AG04450 (cell line): ENCODE results near the gene C1orf21. TPM values are rescaled to one million over a fixed set of nuclear protein-coding genes. Genes with fewer than 3 reads are reported as not detected.

ENCODE experiments used
- CTCF ChIA-PET: fragments of 300-600, 350-600 bp; formaldehyde crosslinking; extraction: SDS; loops from one replicate; lab custom pipeline; 2022; ENCODE audit warnings: antibody characterized with exemption, inconsistent platforms; lab: Charles Lee
- POLR2A ChIA-PET: fragments of 350-600 bp; formaldehyde crosslinking; extraction: SDS; loops from one replicate; lab custom pipeline; 2021; ENCODE audit warnings: antibody characterized with exemption, inconsistent platforms; lab: Yijun Ruan, JAX
- DNase-seq: peaks from one replicate; pipeline ENCODE4 v3.0.0-alpha.2; 2011; ENCODE audit warnings: low read depth, low spot score
- H3K27ac ChIP-seq: one replicate; pipeline ENCODE4 v1.5.1; 2012; ENCODE audit warnings: low read depth, low read length, control low read depth
- H3K27me3 ChIP-seq: one replicate; pipeline ENCODE4 v1.6.0; 2012; ENCODE audit warnings: low read length; ENCODE audit not compliant: control insufficient read depth, insufficient read depth
- H3K4me3 ChIP-seq: 2 replicates; pipeline ENCODE4 v1.5.1; 2011; ENCODE audit warnings: mild to moderate bottlenecking, low read depth, low read length, control low read depth
- H3K9me3 ChIP-seq: 2 replicates; pipeline ENCODE4 v1.5.1; 2012; ENCODE audit warnings: low read length; ENCODE audit not compliant: control insufficient read depth, insufficient read depth
- polyA plus RNA-seq: library from polyadenylated mRNA; depleted of rRNA; stranded (reverse); fragments of >200 nt; gene quantifications from 2 replicates; pipeline ENCODE4 v1.2.3, GENCODE V29; 2011
- TF ChIP-seq, protein P1 (sequence below): IDR thresholded peaks from 2 replicates; pipeline ENCODE4 v1.5.1; 2011; ENCODE audit warnings: low read depth, low read length, control low read depth, inconsistent platforms

C1orf21 gene
- polyA plus RNA-seq, 1 experiment, result 29.5 TPM

DNA sequence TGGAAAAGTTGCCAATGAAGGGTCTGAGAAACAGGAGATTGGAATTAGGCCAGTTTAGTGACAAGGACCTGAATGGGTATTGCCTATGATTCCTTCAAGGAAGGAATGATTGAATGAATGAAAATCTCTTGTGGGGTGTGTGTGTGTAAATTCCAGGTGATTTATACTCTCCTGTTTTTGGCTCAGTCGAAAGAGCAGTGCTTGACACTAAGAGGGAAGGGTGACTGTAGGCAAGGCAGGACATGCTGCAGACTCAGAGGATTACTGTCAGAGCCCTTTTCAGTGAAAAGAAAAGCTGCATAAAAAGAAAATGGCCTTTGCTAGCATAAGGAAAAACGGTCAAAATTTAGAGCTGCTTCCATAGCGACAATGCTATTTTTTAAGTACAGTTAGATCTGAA, 30.1 kb downstream of the C1orf21 start:
- no peak overlapping the region for H3K4me3 ChIP-seq
- TF ChIP-seq, protein P1, sequence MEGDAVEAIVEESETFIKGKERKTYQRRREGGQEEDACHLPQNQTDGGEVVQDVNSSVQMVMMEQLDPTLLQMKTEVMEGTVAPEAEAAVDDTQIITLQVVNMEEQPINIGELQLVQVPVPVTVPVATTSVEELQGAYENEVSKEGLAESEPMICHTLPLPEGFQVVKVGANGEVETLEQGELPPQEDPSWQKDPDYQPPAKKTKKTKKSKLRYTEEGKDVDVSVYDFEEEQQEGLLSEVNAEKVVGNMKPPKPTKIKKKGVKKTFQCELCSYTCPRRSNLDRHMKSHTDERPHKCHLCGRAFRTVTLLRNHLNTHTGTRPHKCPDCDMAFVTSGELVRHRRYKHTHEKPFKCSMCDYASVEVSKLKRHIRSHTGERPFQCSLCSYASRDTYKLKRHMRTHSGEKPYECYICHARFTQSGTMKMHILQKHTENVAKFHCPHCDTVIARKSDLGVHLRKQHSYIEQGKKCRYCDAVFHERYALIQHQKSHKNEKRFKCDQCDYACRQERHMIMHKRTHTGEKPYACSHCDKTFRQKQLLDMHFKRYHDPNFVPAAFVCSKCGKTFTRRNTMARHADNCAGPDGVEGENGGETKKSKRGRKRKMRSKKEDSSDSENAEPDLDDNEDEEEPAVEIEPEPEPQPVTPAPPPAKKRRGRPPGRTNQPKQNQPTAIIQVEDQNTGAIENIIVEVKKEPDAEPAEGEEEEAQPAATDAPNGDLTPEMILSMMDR, result no peak
- H3K9me3 ChIP-seq, result no peaks in the 10 kb centered on the region
- POLR2A ChIA-PET, result no interaction called here
- H3K27ac ChIP-seq, result no peak overlapping the region
- H3K27me3 ChIP-seq, result no peaks in the 10 kb centered on the region
- no peak for DNase-seq
- CTCF ChIA-PET, result interaction anchor here (1.1 to 1.3 kb wide), 2 partner anchors 243 to 247 kb away, joined by 3 read pairs; no protein-coding TSS in a partner anchor

GRCh38 chr1:184417916-184418315, 31.1 kb downstream of the C1orf21 start:
- H3K9me3 ChIP-seq, result no peaks in the 10 kb centered on the region
- DNase-seq, result no peak
- no peaks in the 10 kb centered on the region for H3K27me3 ChIP-seq
- TF ChIP-seq, protein P1, result no peak
- H3K27ac ChIP-seq, result no peak overlapping the region
- POLR2A ChIA-PET, result no interaction called here
- CTCF ChIA-PET, result interaction anchor here (2.8 kb wide), 1 partner anchor 246 kb away, joined by 10 read pairs; no protein-coding TSS in a partner anchor
- H3K4me3 ChIP-seq, result no peak overlapping the region

GRCh38 chr1:184418652-184419349, 32.0 kb downstream of the C1orf21 start:
- TF ChIP-seq, protein P1, result no peak
- ChIA-PET POLR2A (no interaction called here), CTCF (interaction anchor here (2.8 kb wide), 1 partner anchor 245 kb away, joined by 10 read pairs; no protein-coding TSS in a partner anchor)
- Histone ChIP-seq H3K4me3 (no peak overlapping the region), H3K9me3 (no peaks in the 10 kb centered on the region), H3K27me3 (no peaks in the 10 kb centered on the region), H3K27ac (no peak overlapping the region)
- no peak for DNase-seq

DNA sequence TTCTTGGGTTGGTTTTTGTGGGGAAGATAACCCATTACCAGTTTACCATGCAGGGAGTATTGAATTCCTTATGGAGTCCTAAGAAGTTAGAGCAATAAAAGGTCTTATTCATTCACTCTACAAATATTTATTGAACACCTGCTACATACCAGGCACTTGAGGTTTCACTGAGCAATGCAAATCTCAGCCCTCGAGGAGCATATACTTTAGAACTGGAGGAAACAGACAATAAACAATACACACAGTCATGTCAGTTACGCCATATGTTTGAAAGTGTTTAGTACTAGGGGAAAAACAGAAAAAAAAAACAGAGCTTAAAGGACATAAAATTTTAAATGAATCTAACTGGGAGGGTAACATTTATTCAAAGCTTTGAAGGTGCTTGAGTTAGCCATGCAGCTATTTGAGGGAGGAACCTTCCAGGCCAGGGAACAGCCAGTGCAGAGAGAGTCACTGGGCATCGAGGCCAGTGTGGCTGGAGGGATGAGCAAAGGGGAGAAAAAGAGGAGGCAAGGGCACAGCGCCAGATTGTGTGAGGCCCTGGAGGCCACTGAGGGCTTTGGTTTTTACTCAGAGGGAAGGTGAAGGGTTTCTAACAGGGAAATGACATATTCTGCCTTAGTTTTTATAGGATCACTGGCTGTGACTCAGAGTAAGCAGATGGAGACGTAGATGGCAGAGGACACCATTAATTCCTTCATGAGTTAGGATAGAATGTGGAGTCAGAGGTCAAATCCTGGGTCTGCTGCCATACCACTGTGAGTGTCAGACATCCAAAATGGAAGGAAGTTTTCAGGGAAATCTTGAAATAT, 32.7 kb downstream of the C1orf21 start:
- Histone ChIP-seq H3K27ac (peak overlapping the region; percentile 35), H3K4me3 (no peak overlapping the region), H3K9me3 (no peaks in the 10 kb centered on the region), H3K27me3 (no peaks in the 10 kb centered on the region)
- peak; percentile 46 for DNase-seq
- ChIA-PET CTCF (interaction anchor here (2.8 kb wide), 1 partner anchor 245 kb away, joined by 10 read pairs; no protein-coding TSS in a partner anchor), POLR2A (interaction anchor here (0.6 kb wide), 1 partner anchor 577 kb away, joined by 3 read pairs; no protein-coding TSS in a partner anchor)
- TF ChIP-seq, protein P1, result no peak
